GM23338 (cell line): ENCODE data around the gene CPNE4.

ENCODE experiments used
- CREB1 ChIP-seq: fragments of 250-450 bp; sonication (Bioruptor Pico); IDR thresholded peaks from 2 replicates; pipeline ENCODE4 v1.5.0; 2020; ENCODE audit warnings: low read depth, mild to moderate bottlenecking, moderate library complexity
- CTCF ChIP-seq, 2 experiments: fragments of 200-600 bp in 1 of 2; sonication (generic) in 1 of 2; conservative IDR thresholded peaks; 2 replicates each; pipeline versions ENCODE4 v1.5.1 to v1.6.1; 2016 to 2017; ENCODE audit warnings: antibody characterized with exemption in 2 of 2, low read depth in 2 of 2, mild to moderate bottlenecking in 2 of 2, moderate library complexity in 1 of 2
- ETS1 ChIP-seq: IDR thresholded peaks from 2 replicates; pipeline ENCODE4 v1.6.1; 2016; ENCODE audit warnings: antibody characterized with exemption
- EZH2 ChIP-seq: fragments of 200-600 bp; sonication (generic); IDR thresholded peaks from one replicate; pipeline ENCODE4 v1.8.0; 2017; ENCODE audit warnings: antibody characterized with exemption, mild to moderate bottlenecking, low read depth; ENCODE audit not compliant: unreplicated experiment
- EZH2phosphoT487 ChIP-seq: fragments of 200-600 bp; sonication (generic); IDR thresholded peaks from one replicate; pipeline ENCODE4 v1.8.1; 2018; ENCODE audit warnings: antibody characterized with exemption; ENCODE audit not compliant: unreplicated experiment
- JUNB ChIP-seq: IDR thresholded peaks from one replicate; pipeline ENCODE4 v1.6.1; 2016; ENCODE audit warnings: antibody characterized with exemption; ENCODE audit not compliant: unreplicated experiment
- NANOG ChIP-seq: IDR thresholded peaks from 2 replicates; pipeline ENCODE4 v1.6.1; 2016; ENCODE audit warnings: antibody characterized with exemption, borderline replicate concordance
- POLR2AphosphoS5 ChIP-seq: IDR thresholded peaks from 2 replicates; pipeline ENCODE4 v1.6.1; 2016; ENCODE audit warnings: antibody characterized with exemption, low read depth
- REST ChIP-seq: IDR thresholded peaks from one replicate; pipeline ENCODE4 v1.6.1; 2018; ENCODE audit warnings: antibody characterized with exemption; ENCODE audit not compliant: unreplicated experiment
- STAT1 ChIP-seq: IDR thresholded peaks from one replicate; pipeline ENCODE4 v1.6.1; 2016; ENCODE audit warnings: antibody characterized with exemption; ENCODE audit not compliant: unreplicated experiment
- ZNF114 ChIP-seq: fragments of 250-450 bp; sonication (Bioruptor Pico); IDR thresholded peaks from 2 replicates; pipeline ENCODE4 v1.5.0; 2020; ENCODE audit warnings: mild to moderate bottlenecking, moderate library complexity
- ZNF331 ChIP-seq: fragments of 250-450 bp; sonication (Bioruptor Pico); IDR thresholded peaks from 2 replicates; pipeline ENCODE4 v1.5.0; 2020; ENCODE audit warnings: low read depth, mild to moderate bottlenecking, moderate library complexity

GRCh38 chr3:131883086-131883485 is 151.7 kb downstream of the CPNE4 start:
- TF ChIP-seq CTCF (conservative IDR thresholded peaks at IDR 0.05; ENCODE audit: low read depth in 2 of 2), result no peak
- no peak for TF ChIP-seq EZH2phosphoT487
- no peak for TF ChIP-seq REST
- no peak for TF ChIP-seq EZH2
- no peak for TF ChIP-seq POLR2AphosphoS5
- no peak for TF ChIP-seq NANOG
- no peak for TF ChIP-seq JUNB
- no peak for TF ChIP-seq STAT1
- TF ChIP-seq ZNF331 (CRISPR knock-in tag), result no peak
- no peak for TF ChIP-seq CREB1 (CRISPR knock-in tag)
- TF ChIP-seq ZNF114 (CRISPR knock-in tag), result no peak
- TF ChIP-seq ETS1, result no peak
